HG03520 (cell line): ENCODE measurements around the gene POLR2L.

Experiments used
- ATAC-seq: cut with Tn5 transposase; IDR thresholded peaks from one replicate; pipeline ENCODE4 v1.9.1; 2021; ENCODE audit warnings: mild to moderate bottlenecking, moderate library complexity; ENCODE audit not compliant: unreplicated experiment

Gene POLR2L

GRCh38 chr11:828506-829175 lies 13.7 kb downstream of the POLR2L start:
- no peak for ATAC-seq

GRCh38 chr11:827897-828192 lies 14.5 kb downstream of the POLR2L start, which contains the start of gene CRACR2B:
Gene CRACR2B, plus strand, starts transcription at chr11:827919. Its CDS starts 689 bp downstream, at chr11:828608.
- ATAC-seq = no peak

DNA sequence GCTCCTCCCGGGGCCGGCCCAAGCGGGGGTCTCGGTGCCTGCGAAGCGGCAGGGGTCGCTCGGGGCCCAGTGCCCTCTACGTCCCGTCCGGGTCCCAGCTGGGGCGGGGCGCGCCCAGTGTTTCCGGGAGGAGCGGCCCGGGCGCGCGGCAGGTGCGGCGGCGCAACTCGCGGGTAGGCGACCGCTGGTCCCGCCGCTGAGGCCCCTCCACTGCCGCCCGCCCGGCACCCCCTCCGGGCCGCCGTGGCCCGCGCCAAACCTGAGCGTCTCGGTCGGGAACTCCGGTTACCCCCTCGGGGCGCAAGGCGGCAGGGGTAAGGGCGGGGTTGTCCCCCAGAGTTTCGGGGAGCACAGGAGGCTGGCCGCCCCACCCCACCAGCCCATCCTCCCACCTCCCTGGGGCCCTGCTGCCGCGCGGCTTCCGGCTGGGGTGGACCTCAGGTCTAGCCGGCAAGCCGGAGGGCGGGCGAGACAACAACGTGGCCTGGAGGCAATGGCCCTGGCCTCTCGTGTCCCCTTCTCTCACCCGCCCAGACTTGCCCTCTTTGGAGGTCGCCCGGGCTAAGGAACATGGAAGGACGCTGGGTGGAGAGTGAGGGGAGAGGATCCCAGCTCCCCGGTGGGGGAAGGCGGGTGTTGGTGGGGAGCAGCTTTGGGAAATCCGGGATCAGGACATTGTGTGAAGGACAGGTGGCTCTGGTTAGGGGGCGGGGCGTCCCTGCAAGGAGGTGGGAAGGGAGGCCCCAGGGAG lies 15.0 kb downstream of the POLR2L start:
- ATAC-seq = peak; percentile 38

DNA sequence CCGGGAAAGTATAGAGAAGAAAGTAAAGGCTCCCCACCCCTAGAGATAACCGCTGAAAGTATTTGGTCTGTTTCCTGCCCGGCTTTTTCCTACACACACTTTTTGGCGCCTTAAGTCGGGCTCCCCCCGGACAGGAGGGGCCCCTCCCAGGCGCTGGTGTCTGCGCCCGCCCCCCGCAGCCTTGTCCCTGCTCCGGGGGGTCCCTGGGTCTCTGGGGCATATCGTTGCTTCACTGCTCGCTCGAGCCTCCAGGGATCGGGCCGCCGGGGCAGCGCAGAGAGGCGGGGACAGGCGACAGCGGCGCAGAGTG lies 15.5 kb downstream of the POLR2L start:
- ATAC-seq = no peak

DNA sequence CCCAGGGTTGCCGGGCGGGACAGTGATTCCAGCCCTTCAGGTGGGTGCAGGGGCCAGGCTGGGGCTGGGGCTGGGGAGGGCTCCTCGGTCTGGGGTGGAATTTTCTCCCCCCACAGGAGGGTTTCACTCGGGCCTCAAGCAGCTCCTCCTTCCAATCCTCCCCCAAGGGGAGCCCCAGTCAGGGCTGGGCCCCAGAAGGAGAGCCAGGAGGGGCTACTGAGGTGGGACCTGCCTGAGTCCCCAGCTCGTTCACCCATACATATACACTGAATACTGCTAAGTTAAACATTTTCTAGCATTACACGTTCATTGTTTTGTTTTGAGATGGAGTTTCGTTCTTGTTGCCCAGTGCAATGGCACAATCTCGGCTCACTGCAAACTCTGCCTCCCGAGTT lies 16.1 kb downstream of the POLR2L start:
- no peak for ATAC-seq

- no peak for ATAC-seq
Measured at GRCh38 chr11:825366-826226, 16.7 kb downstream of the POLR2L start.

DNA sequence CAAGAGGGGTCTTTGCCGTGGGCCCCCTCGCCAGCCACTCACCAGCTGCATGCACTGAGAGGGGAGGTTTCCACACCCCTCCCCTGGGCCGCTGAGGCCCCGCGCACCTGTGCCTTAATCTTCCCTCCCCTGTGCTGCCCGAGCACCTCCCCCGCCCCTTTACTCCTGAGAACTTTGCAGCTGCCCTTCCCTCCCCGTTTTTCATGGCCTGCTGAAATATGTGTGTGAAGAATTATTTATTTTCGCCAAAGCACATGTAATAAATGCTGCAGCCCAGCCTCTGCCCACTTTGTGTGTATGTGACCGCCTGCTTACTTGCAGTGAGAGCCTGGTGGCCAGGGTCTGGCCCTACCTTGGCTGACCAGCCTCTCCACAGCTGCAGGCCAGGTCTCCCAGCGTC lies 17.4 kb downstream of the POLR2L start:
- no peak for ATAC-seq

GRCh38 chr11:824292-824880 lies 17.9 kb downstream of the POLR2L start:
- ATAC-seq = no peak

DNA sequence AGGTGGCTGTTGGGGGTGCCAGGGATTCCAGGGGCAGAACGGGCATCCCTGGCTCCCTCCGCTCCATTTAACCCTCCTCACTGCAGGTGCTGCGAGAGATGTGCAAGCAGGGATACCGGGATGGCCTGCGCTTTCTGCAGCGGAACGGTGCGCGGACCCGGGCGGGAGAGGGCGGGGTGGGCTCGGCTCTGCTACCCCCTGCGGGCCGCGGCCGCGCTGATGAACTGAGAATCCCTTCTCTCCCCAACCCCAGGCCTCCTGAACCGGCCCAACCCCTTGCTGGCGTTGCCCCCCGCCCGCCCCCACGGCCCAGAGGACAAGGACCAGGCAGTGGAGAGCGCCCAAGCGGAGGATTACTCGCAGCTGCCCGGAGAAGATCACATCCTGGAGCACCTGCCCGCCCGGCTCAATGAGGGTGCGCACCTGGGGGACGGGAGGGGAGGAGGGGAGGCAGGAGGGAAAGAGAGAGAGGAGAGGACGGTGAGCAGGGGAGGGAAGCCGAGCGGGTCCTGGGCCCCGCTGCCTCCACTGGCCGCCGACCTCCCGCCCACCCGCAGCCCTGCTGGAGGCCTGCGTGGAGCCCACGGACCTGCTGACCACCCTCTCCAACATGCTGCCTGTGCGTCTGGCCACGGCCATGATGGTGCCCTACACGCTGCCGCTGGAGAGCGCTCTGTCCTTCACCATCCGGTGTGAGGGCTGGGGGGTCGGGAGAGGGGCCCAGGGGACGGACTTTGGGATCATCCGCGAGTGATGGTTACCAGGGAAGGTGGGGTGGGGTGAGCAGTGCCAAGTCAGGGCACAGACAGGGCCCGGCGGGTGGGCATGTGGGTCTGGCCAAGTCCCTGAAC lies 18.7 kb downstream of the POLR2L start:
- ATAC-seq = no peak

GRCh38 chr11:821512-822371 lies 20.6 kb downstream of the POLR2L start:
- ATAC-seq = no peak

GRCh38 chr11:820655-821511 lies 21.4 kb downstream of the POLR2L start:
- no peak for ATAC-seq

DNA sequence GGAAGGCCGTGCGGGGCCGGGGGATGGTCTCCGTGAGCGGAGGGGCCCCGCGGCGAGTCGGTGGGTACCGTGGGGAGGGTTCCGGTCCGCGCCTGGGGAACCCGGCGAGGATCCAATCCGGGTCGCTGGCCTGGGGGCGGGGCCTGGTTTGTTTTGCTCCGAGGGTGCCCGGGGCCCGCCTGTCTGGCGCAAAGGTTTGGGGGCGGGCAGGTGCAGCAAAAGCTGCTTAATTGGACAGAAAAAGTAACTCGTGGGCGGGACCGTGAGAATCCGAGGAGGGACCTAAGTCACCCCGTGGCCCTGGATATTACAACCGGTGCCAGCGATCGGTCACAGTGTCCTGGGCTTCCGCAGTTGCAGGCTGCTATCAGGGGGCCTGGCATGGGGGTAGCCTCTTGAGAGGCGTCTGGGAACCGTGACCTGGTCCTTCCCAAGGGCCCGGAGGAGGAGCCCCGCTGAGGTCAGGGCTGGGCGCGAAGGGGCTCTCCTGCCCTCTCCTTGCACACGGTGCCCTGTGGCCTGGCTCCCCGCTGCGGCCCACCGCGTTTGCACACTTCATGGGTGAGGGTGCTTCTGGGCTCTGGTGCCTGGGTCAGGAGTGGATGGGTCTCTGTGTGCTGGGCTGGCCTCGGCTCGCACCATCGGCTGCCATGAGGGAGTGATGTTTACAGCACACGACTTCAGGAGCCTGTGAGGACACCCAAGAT lies 22.2 kb downstream of the POLR2L start:
- peak; percentile 40 for ATAC-seq

- ATAC-seq = peak; percentile 56
Measured at GRCh38 chr11:819129-819931, 23.0 kb downstream of the POLR2L start.

- ATAC-seq = no peak
Measured at GRCh38 chr11:818396-819128, 23.8 kb downstream of the POLR2L start, which contains the start of gene PNPLA2. Gene PNPLA2, plus strand, starts transcription at chr11:818914. Its CDS starts 805 bp downstream, at chr11:819719.

GRCh38 chr11:816433-816779 lies 25.9 kb downstream of the POLR2L start:
- no peak for ATAC-seq

DNA sequence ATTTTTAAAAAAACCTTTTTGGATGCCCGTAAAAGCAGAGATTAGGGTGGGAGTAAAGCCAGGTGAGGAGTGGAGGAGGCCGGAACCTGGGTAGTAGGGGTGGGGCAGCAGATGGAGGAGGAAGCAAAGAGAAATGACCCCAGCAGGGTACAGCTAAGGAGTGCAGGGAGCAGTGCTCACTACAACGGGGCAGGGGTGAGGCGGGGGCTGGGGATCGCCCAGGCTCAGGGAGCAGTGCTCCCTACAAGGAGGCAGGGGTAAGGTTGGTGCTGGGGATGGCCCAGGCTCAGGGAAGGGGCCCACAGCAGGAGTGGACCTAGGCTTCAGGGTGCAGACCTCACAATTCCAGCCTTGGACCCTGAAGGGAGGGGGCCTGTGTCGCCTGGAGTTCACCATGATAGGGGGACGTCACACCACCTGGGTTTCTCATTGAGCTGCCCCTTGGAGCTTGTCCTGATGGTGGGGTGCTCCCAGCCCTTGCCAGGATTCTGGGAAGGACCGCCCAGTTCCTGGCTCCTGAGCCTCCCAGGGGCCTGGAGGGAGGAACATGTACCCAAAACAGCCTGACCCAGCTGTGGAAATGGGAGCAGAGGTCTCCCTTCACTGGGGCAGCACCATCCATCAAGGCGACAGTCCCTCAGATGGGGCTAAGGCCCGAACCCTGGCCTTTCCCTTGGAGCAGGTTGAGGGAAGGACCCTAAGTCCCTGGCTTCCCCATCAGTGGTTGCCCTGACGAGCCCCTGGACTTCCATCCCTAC lies 26.5 kb downstream of the POLR2L start:
- no peak for ATAC-seq
